B cell (primary cell): ENCODE measurements around the gene PGA4. TPM values are rescaled to one million over a fixed set of nuclear protein-coding genes. Genes with fewer than 3 reads are reported as not detected.
"Not testable (repeated sequence)": the region's sequence is repeated elsewhere in the genome, so short reads cannot be mapped to it uniquely, and the experiment has no call there.

Experiments
- ATAC-seq: fragments of 200-7000 bp; cut with Tn5 transposase; one replicate; pipeline ENCODE4 v1.10.0; 2021; ENCODE audit warnings: low read depth, mild to moderate bottlenecking, moderate number of reproducible peaks, moderate library complexity
- CTCF ChIA-PET: fragments of 350-600 bp; sonication (Branson Sonifier 250); formaldehyde crosslinking; loops from one replicate; lab custom pipeline; 2021; ENCODE audit warnings: antibody characterized with exemption, inconsistent platforms; lab: Charles Lee
- POLR2A ChIA-PET: fragments of 350-600 bp; sonication (Branson Sonifier 250); formaldehyde crosslinking; loops from one replicate; lab custom pipeline; 2021; ENCODE audit warnings: antibody characterized with exemption; lab: Charles Lee
- DNase-seq: peaks from one replicate; pipeline ENCODE4 v3.0.0; 2013
- H2AFZ ChIP-seq: 2 replicates; pipeline ENCODE4 v1.6.1; 2012; ENCODE audit warnings: mild to moderate bottlenecking, low read depth, low read length; ENCODE audit not compliant: insufficient read depth, poor library complexity, severe bottlenecking
- H3K27ac ChIP-seq, 2 donors: 1 replicate in 1 of 2; 2 replicates in 1 of 2; pipeline ENCODE4 v1.5.1; 2012 to 2013; ENCODE audit warnings: low read length in 2 of 2, mild to moderate bottlenecking in 2 of 2, moderate library complexity in 1 of 2
- H3K27me3 ChIP-seq, 4 experiments: fragments of 200-600 bp in 1 of 4; sonication (generic) in 1 of 4; replicated peaks in 1 of 4; 1 replicate in 2 of 4; 2 replicates in 2 of 4; pipeline versions ENCODE4 v1.6.1 to v1.7.0; 2013 to 2016; ENCODE audit warnings: low read length in 3 of 4, mild to moderate bottlenecking in 2 of 4, mixed read lengths in 1 of 4, moderate library complexity in 1 of 4; ENCODE audit not compliant: insufficient read depth in 4 of 4, control insufficient read depth in 3 of 4; ENCODE audit errors: control extremely low read depth in 1 of 4
- H3K36me3 ChIP-seq, 2 experiments: replicated peaks in 1 of 2; 1 replicate in 1 of 2; 2 replicates in 1 of 2; pipeline versions ENCODE4 v1.6.1 to v1.7.1; 2013; ENCODE audit warnings: low read length in 1 of 2; ENCODE audit not compliant: insufficient read depth in 2 of 2, control insufficient read depth in 1 of 2; ENCODE audit errors: control extremely low read depth in 1 of 2, extremely low read depth in 1 of 2
- H3K4me1 ChIP-seq, 2 donors: fragments of 200-600 bp in 1 of 2; sonication (generic) in 1 of 2; 1 replicate in 1 of 2; 2 replicates in 1 of 2; pipeline versions ENCODE4 v1.5.1 to v1.6.1; 2013 to 2017; ENCODE audit warnings: low read length in 2 of 2; ENCODE audit not compliant: control insufficient read depth in 2 of 2, insufficient read depth in 2 of 2
- H3K4me2 ChIP-seq: replicated peaks from 2 replicates; pipeline ENCODE3; 2012; ENCODE audit warnings: mild to moderate bottlenecking, low read depth, low read length; ENCODE audit not compliant: poor library complexity, severe bottlenecking
- H3K4me3 ChIP-seq, 5 experiments: fragments of 200-600 bp in 1 of 5; sonication (generic) in 1 of 5; 1 replicate in 3 of 5; 2 replicates in 2 of 5; pipeline versions ENCODE4 v1.5.1 to v1.7.0; 2011 to 2016; ENCODE audit warnings: low read length in 4 of 5, mild to moderate bottlenecking in 4 of 5, low read depth in 2 of 5, control low read depth in 1 of 5, moderate library complexity in 1 of 5; ENCODE audit not compliant: insufficient read depth in 1 of 5; ENCODE audit errors: control extremely low read depth in 1 of 5, extremely low read depth in 1 of 5
- H3K79me2 ChIP-seq: fragments of 200-600 bp; sonication (generic); one replicate; pipeline ENCODE4 v1.6.0; 2016; ENCODE audit warnings: low read length; ENCODE audit not compliant: control insufficient read depth, insufficient read depth
- H3K9ac ChIP-seq: fragments of 200-600 bp; sonication (generic); 2 replicates; pipeline ENCODE4 v1.6.1; 2017; ENCODE audit warnings: mild to moderate bottlenecking, low read length, moderate library complexity
- H3K9me3 ChIP-seq, 3 donors: one replicate each; pipeline versions ENCODE4 v1.6.1 to v1.7.1; 2013; ENCODE audit warnings: low read length in 2 of 3; ENCODE audit not compliant: control insufficient read depth in 2 of 3, insufficient read depth in 1 of 3; ENCODE audit errors: control extremely low read depth in 1 of 3
- H4K20me1 ChIP-seq: 2 replicates; pipeline ENCODE4 v1.6.0; 2012; ENCODE audit warnings: mild to moderate bottlenecking, low read length; ENCODE audit not compliant: insufficient read depth, control insufficient read depth, poor library complexity, severe bottlenecking
- H3K27ac Mint-ChIP-seq: one replicate; pipeline ENCODE4 v1.8.0; 2021; ENCODE audit warnings: mixed read lengths
- H3K27me3 Mint-ChIP-seq: one replicate; pipeline ENCODE4 v1.8.0; 2021; ENCODE audit warnings: mixed read lengths
- H3K4me1 Mint-ChIP-seq: one replicate; pipeline ENCODE4 v1.8.0; 2021; ENCODE audit warnings: mixed read lengths
- H3K4me3 Mint-ChIP-seq: one replicate; pipeline ENCODE4 v1.8.0; 2021; ENCODE audit warnings: mixed read lengths
- H3K9me3 Mint-ChIP-seq: one replicate; pipeline ENCODE4 v1.8.0; 2022; ENCODE audit warnings: mixed read lengths; ENCODE audit not compliant: insufficient read depth
- CTCF ChIP-seq: fragments of 200-600 bp; IDR thresholded peaks from one replicate; pipeline ENCODE4 v1.8.0; 2022; ENCODE audit warnings: antibody characterized with exemption, mild to moderate bottlenecking
- EZH2 ChIP-seq: IDR thresholded peaks from 2 replicates; pipeline ENCODE4 v1.6.1; 2012; ENCODE audit warnings: borderline replicate concordance, low read depth, mild to moderate bottlenecking, moderate library complexity, low read length; ENCODE audit not compliant: insufficient read depth, poor library complexity, severe bottlenecking
- WGBS: methylation state at CpG from one replicate; pipeline ENCODE4 v1.1.5; 2013; ENCODE audit warnings: missing lambda C conversion rate; ENCODE audit not compliant: insufficient coverage; 5-methylcytosine and 5-hydroxymethylcytosine counted together
- intact Hi-C: fragments of 100-400 bp; cut with micrococcal nuclease; formaldehyde crosslinking; loops from one replicate; pipeline ENCODE4 v1.10.0; 2022
- polyA plus RNA-seq: library from polyadenylated mRNA; depleted of rRNA; stranded (reverse); fragments of >200 nt; gene quantifications from 2 replicates; pipeline ENCODE4 v1.2.3, GENCODE V29; 2012
- total RNA-seq, 2 donors: library from RNA; stranded (reverse); fragments of 120-200 nt in 1 of 2; gene quantifications; 1 replicate in 1 of 2; 2 replicates in 1 of 2; pipeline versions ENCODE4 v1.2.3 to v1.2.4, GENCODE V29; 2013 to 2022

Gene PGA4
- total and polyA plus RNA-seq, 2 donors (not counting 1 experiment from before 2014, with no cell fraction given): not detected

GRCh38 chr11:61198948-61199523, 23.1 kb upstream of the PGA4 start:
- H3K4me3 ChIP-seq: no peak overlapping the region
- intact Hi-C loops: no loop called here
- H3K36me3 ChIP-seq: no peaks in the 10 kb centered on the region
- H3K27me3 ChIP-seq: peaks cover 0 to 3% (median 0%) of the 10 kb centered on the region in 4 experiments
- no peak overlapping the region for H3K4me2 ChIP-seq
- no peak overlapping the region for H3K27ac ChIP-seq
- Mint-ChIP-seq H3K4me1 (no peaks in the 10 kb centered on the region), H3K27me3 (peaks cover 32% of the 10 kb centered on the region), H3K4me3 (no peak overlapping the region), H3K27ac (no peak overlapping the region), H3K9me3 (no peaks in the 10 kb centered on the region)
- H3K79me2 ChIP-seq: no peaks in the 10 kb centered on the region
- no peaks in the 10 kb centered on the region for H4K20me1 ChIP-seq
- DNase-seq (no peak), ATAC-seq (no peak)
- H3K9ac ChIP-seq: no peak overlapping the region
- no peak for TF ChIP-seq EZH2
- TF ChIP-seq CTCF: no peak
- no peak overlapping the region for H2AFZ ChIP-seq
- ChIA-PET CTCF (no interaction called here), POLR2A (no interaction called here)
- WGBS: 100% methylated on average over 1 of the region's 4 CpGs
- H3K9me3 ChIP-seq: no peaks in the 10 kb centered on the region
- H3K4me1 ChIP-seq: no peaks in the 10 kb centered on the region

DNA sequence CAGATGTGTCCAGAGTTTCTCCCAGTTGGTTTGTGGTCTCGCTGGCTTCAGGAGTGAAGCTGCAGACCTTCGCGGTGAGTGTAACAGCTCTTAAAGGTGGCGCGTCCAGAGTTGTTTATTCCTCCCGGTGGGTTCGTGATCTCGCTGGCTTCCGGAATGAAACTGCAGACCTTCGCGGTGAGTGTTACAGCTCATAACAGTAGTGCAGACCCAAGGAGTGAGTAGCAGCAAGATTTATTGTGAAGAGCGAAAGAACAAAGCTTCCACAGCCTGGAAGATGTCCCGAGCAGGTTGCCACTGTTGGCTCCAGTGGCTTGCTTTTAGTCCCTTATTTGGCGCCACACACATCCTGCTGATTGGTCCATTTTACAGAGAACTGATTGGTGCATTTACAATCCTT, 20.7 kb upstream of the PGA4 start:
- peaks cover 26% of the 10 kb centered on the region for H3K27me3 Mint-ChIP-seq
- no peak overlapping the region for H3K27ac ChIP-seq
- H3K27ac Mint-ChIP-seq: no peak overlapping the region
- H3K79me2 ChIP-seq: no peaks in the 10 kb centered on the region
- no peak for ATAC-seq
- H3K4me3 ChIP-seq: no peak overlapping the region
- H3K4me3 Mint-ChIP-seq: no peak overlapping the region
- H3K9me3 Mint-ChIP-seq: no peaks in the 10 kb centered on the region
- H3K4me2 ChIP-seq: no peak overlapping the region
- intact Hi-C loops: no loop called here
- no peaks in the 10 kb centered on the region for H4K20me1 ChIP-seq
- H3K27me3 ChIP-seq: peaks cover 0 to 3% (median 0%) of the 10 kb centered on the region in 4 experiments
- H2AFZ ChIP-seq: no peak overlapping the region
- DNase-seq: no peak
- no peaks in the 10 kb centered on the region for H3K9me3 ChIP-seq
- POLR2A ChIA-PET: interaction anchor here (0.7 kb wide), 1 partner anchor 424 kb away, joined by 8 read pairs; no protein-coding TSS in a partner anchor
- no peaks in the 10 kb centered on the region for H3K36me3 ChIP-seq
- no peak overlapping the region for H3K9ac ChIP-seq
- no peaks in the 10 kb centered on the region for H3K4me1 Mint-ChIP-seq
- TF ChIP-seq EZH2: no peak
- no peak for TF ChIP-seq CTCF
- no peaks in the 10 kb centered on the region for H3K4me1 ChIP-seq
- CTCF ChIA-PET: interaction anchor here (0.6 kb wide), 2 partner anchors 92 to 816 kb away, joined by 3 read pairs; no protein-coding TSS in a partner anchor
- 94% methylated on average over 13 of the region's 14 CpGs for WGBS

DNA sequence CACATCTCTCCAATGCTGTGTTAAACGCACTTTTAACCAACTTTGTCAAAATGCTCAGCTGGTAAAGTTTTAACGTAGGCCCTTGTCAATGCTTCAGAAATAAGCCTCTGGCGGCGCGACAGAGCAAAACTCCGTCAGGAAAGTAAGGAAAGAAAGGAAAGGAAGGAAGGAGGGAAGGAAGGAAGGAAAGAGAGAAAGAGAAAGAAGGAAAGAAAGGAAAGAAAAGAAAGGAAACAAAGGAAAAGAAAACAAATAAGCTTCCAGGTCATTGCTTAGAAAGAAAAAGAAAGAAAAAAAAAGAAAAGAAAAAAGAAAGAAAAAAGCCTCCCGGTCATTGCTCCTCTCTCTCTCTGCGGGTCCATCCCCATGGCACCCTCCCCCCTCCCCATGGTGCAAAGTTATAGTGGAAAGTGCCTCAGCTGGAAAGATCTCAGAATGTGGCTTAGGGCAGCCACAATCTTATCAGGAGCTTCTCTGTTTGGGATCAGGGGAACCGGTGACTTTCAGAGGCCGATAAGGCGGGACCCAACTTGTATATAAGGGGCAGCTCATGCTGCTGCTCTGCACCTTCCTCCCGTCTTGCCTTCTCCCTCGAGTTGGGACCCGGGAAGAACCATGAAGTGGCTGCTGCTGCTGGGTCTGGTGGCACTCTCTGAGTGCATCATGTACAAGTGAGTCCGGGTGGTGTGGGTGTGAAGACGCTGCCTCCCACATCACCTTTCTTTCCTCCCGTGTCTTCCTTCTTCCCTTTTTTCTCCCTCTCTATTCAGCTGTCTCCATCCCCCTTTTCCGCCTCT, 19.0 kb upstream of the PGA4 start, which contains the start of gene PGA3:
PGA3 (plus strand) TSS at position 566 of the 797 bp plus-strand sequence; CDS start at position 616, 50 bp downstream.
- H4K20me1 ChIP-seq, H3K27ac Mint-ChIP-seq, DNase-seq, H3K27ac ChIP-seq, intact Hi-C loops, H3K27me3 ChIP-seq, ATAC-seq, H3K4me1 Mint-ChIP-seq, H3K9me3 Mint-ChIP-seq, POLR2A ChIA-PET, H2AFZ ChIP-seq, H3K4me3 ChIP-seq, H3K4me2 ChIP-seq, H3K36me3 ChIP-seq, H3K9ac ChIP-seq, H3K9me3 ChIP-seq, H3K79me2 ChIP-seq, H3K4me3 Mint-ChIP-seq, H3K4me1 ChIP-seq, CTCF ChIA-PET: not testable (repeated sequence)
- H3K27me3 Mint-ChIP-seq: peaks cover 22% of the 10 kb centered on the region
- WGBS: no CpG with 5 or more reads among the region's 18 CpGs
